Mesendoderm (in vitro differentiated cells): ENCODE results near the gene RAP1GAP2.

ENCODE experiments used
- DNase-seq: peaks from one replicate; pipeline ENCODE4 v3.0.0; 2013
- H2AK5ac ChIP-seq: 2 replicates; pipeline ENCODE4 v1.6.1; 2013; ENCODE audit warnings: low read length, inconsistent platforms
- H2BK120ac ChIP-seq: 2 replicates; pipeline ENCODE4 v1.6.1; 2013; ENCODE audit warnings: low read depth, mild to moderate bottlenecking, low read length, moderate library complexity, mixed read lengths
- H2BK15ac ChIP-seq: replicated peaks from 2 replicates; pipeline ENCODE4 v1.6.1; 2013; ENCODE audit warnings: low read depth, mild to moderate bottlenecking, moderate library complexity
- H2BK5ac ChIP-seq: 2 replicates; pipeline ENCODE4 v1.6.1; 2013; ENCODE audit warnings: low read length, inconsistent platforms
- H3K18ac ChIP-seq: 2 replicates; pipeline ENCODE4 v1.6.1; 2013; ENCODE audit warnings: mild to moderate bottlenecking, low read length, mixed read lengths
- H3K23ac ChIP-seq: one replicate; pipeline ENCODE4 v1.6.1; 2013; ENCODE audit warnings: low read length
- H3K27ac ChIP-seq: 2 replicates; pipeline ENCODE4 v1.5.1; 2013; ENCODE audit warnings: low read depth, mild to moderate bottlenecking, inconsistent platforms, low read length, moderate library complexity
- H3K27me3 ChIP-seq: 2 replicates; pipeline ENCODE4 v1.6.1; 2013; ENCODE audit warnings: low read length, control low read depth, mild to moderate bottlenecking, inconsistent platforms; ENCODE audit not compliant: insufficient read depth, poor library complexity
- H3K36me3 ChIP-seq: 2 replicates; pipeline ENCODE4 v1.6.1; 2013; ENCODE audit warnings: low read length, inconsistent platforms; ENCODE audit not compliant: control insufficient read depth, insufficient read depth
- H3K4ac ChIP-seq: one replicate; pipeline ENCODE4 v1.6.1; 2013; ENCODE audit warnings: low read depth, mild to moderate bottlenecking, low read length, moderate library complexity
- H3K4me1 ChIP-seq: 2 replicates; pipeline ENCODE4 v1.6.1; 2013; ENCODE audit warnings: low read depth, low read length, inconsistent platforms; ENCODE audit not compliant: control insufficient read depth
- H3K4me2 ChIP-seq: 2 replicates; pipeline ENCODE4 v1.6.1; 2013; ENCODE audit warnings: low read length
- H3K4me3 ChIP-seq: 2 replicates; pipeline ENCODE4 v1.5.1; 2013; ENCODE audit warnings: mild to moderate bottlenecking, low read length
- H3K56ac ChIP-seq: one replicate; pipeline ENCODE4 v1.6.1; 2013; ENCODE audit warnings: low read length
- H3K79me1 ChIP-seq: 2 replicates; pipeline ENCODE4 v1.6.1; 2013; ENCODE audit warnings: low read length, inconsistent platforms
- H3K79me2 ChIP-seq: 2 replicates; pipeline ENCODE4 v1.6.1; 2013; ENCODE audit warnings: mild to moderate bottlenecking, low read length; ENCODE audit not compliant: control insufficient read depth, insufficient read depth
- H3K9ac ChIP-seq: 2 replicates; pipeline ENCODE4 v1.6.1; 2013; ENCODE audit warnings: low read length, inconsistent platforms
- H4K5ac ChIP-seq: one replicate; pipeline ENCODE4 v1.6.1; 2013; ENCODE audit warnings: low read length
- H4K8ac ChIP-seq: one replicate; pipeline ENCODE4 v1.6.1; 2013; ENCODE audit warnings: low read depth, mild to moderate bottlenecking, control low read depth, low read length, moderate library complexity
- WGBS: extraction: QIAGEN DNeasy Blood & Tissue Kit; methylation state at CpG from one replicate; pipeline ENCODE4 v1.1.7; 2013; ENCODE audit warnings: low lambda C conversion rate, missing lambda C conversion rate; ENCODE audit not compliant: insufficient coverage; ENCODE audit errors: extremely low coverage; 5-methylcytosine and 5-hydroxymethylcytosine counted together

The RAP1GAP2 gene

GRCh38 chr17:2947996-2948550, 151.8 kb downstream of the RAP1GAP2 start:
- Histone ChIP-seq H2AK5ac (no peak overlapping the region), H3K4me3 (no peak overlapping the region), H4K8ac (no peak overlapping the region), H3K23ac (no peak overlapping the region), H3K4me1 (no peaks in the 10 kb centered on the region), H4K5ac (no peak overlapping the region), H3K18ac (no peak overlapping the region), H3K27ac (no peak overlapping the region), H3K36me3 (no peaks in the 10 kb centered on the region), H2BK5ac (no peak overlapping the region), H3K9ac (no peak overlapping the region), H3K79me1 (peaks cover 2% of the 10 kb centered on the region), H3K79me2 (peaks cover 7% of the 10 kb centered on the region), H3K27me3 (no peaks in the 10 kb centered on the region), H3K4ac (no peak overlapping the region), H3K56ac (no peak overlapping the region), H2BK120ac (no peak overlapping the region), H2BK15ac (no peak overlapping the region), H3K4me2 (no peak overlapping the region)
- no CpG with 5 or more reads among the region's 14 CpGs for WGBS
- DNase-seq = no peak

GRCh38 chr17:2948721-2949468, 152.7 kb downstream of the RAP1GAP2 start:
- no peak for DNase-seq
- Histone ChIP-seq H3K4ac (no peak overlapping the region), H3K79me2 (peaks cover 8% of the 10 kb centered on the region), H3K4me1 (no peaks in the 10 kb centered on the region), H3K56ac (no peak overlapping the region), H3K4me2 (no peak overlapping the region), H4K8ac (no peak overlapping the region), H3K27me3 (no peaks in the 10 kb centered on the region), H3K27ac (no peak overlapping the region), H2BK15ac (no peak overlapping the region), H3K9ac (no peak overlapping the region), H3K36me3 (no peaks in the 10 kb centered on the region), H2BK120ac (no peak overlapping the region), H4K5ac (no peak overlapping the region), H3K23ac (no peak overlapping the region), H2AK5ac (no peak overlapping the region), H3K18ac (no peak overlapping the region), H3K79me1 (peaks cover 2% of the 10 kb centered on the region), H3K4me3 (no peak overlapping the region), H2BK5ac (no peak overlapping the region)
- no CpG with 5 or more reads among the region's 19 CpGs for WGBS

- no peak overlapping the region for H4K8ac ChIP-seq
- no peaks in the 10 kb centered on the region for H3K27me3 ChIP-seq
- H3K27ac ChIP-seq = no peak overlapping the region
- H2AK5ac ChIP-seq = no peak overlapping the region
- no CpG with 5 or more reads among the region's 7 CpGs for WGBS
- H3K79me2 ChIP-seq = peaks cover 8% of the 10 kb centered on the region
- H3K4me3 ChIP-seq = no peak overlapping the region
- no peak overlapping the region for H2BK120ac ChIP-seq
- no peaks in the 10 kb centered on the region for H3K4me1 ChIP-seq
- no peak overlapping the region for H3K4me2 ChIP-seq
- no peak overlapping the region for H3K9ac ChIP-seq
- H2BK15ac ChIP-seq = no peak overlapping the region
- no peak overlapping the region for H4K5ac ChIP-seq
- H3K4ac ChIP-seq = no peak overlapping the region
- no peak overlapping the region for H2BK5ac ChIP-seq
- no peak overlapping the region for H3K56ac ChIP-seq
- no peaks in the 10 kb centered on the region for H3K36me3 ChIP-seq
- no peak overlapping the region for H3K18ac ChIP-seq
- no peak for DNase-seq
- H3K79me1 ChIP-seq = peaks cover 2% of the 10 kb centered on the region
- no peak overlapping the region for H3K23ac ChIP-seq
Observed at GRCh38 chr17:2949469-2950044, 153.3 kb downstream of the RAP1GAP2 start.

- Histone ChIP-seq H2BK15ac (no peak overlapping the region), H3K27ac (no peak overlapping the region), H4K8ac (no peak overlapping the region), H3K4me3 (no peak overlapping the region), H3K27me3 (no peaks in the 10 kb centered on the region), H2BK120ac (no peak overlapping the region), H2AK5ac (no peak overlapping the region), H3K79me1 (peaks cover 3% of the 10 kb centered on the region), H3K4ac (no peak overlapping the region), H3K4me1 (no peaks in the 10 kb centered on the region), H3K9ac (no peak overlapping the region), H3K23ac (no peak overlapping the region), H3K18ac (no peak overlapping the region), H3K56ac (no peak overlapping the region), H3K4me2 (no peak overlapping the region), H4K5ac (no peak overlapping the region), H3K79me2 (peaks cover 13% of the 10 kb centered on the region), H2BK5ac (no peak overlapping the region), H3K36me3 (no peaks in the 10 kb centered on the region)
- DNase-seq = no peak
- WGBS = no CpG with 5 or more reads among the region's 10 CpGs
Observed at GRCh38 chr17:2950846-2951245, 154.6 kb downstream of the RAP1GAP2 start.

- H3K36me3 ChIP-seq = no peaks in the 10 kb centered on the region
- no peak overlapping the region for H3K4me3 ChIP-seq
- WGBS = no CpG with 5 or more reads among the region's 8 CpGs
- no peak for DNase-seq
- no peak overlapping the region for H3K4ac ChIP-seq
- no peak overlapping the region for H3K23ac ChIP-seq
- H2AK5ac ChIP-seq = no peak overlapping the region
- no peaks in the 10 kb centered on the region for H3K4me1 ChIP-seq
- peaks cover 6% of the 10 kb centered on the region for H3K79me1 ChIP-seq
- no peak overlapping the region for H3K18ac ChIP-seq
- H2BK5ac ChIP-seq = no peak overlapping the region
- H3K56ac ChIP-seq = no peak overlapping the region
- H2BK15ac ChIP-seq = no peak overlapping the region
- no peak overlapping the region for H4K5ac ChIP-seq
- no peaks in the 10 kb centered on the region for H3K27me3 ChIP-seq
- H4K8ac ChIP-seq = no peak overlapping the region
- H3K79me2 ChIP-seq = peaks cover 13% of the 10 kb centered on the region
- H3K9ac ChIP-seq = no peak overlapping the region
- H3K4me2 ChIP-seq = no peak overlapping the region
- no peak overlapping the region for H3K27ac ChIP-seq
- no peak overlapping the region for H2BK120ac ChIP-seq
Observed at GRCh38 chr17:2952174-2952845, 156.1 kb downstream of the RAP1GAP2 start.
